GM12864 (cell line): ENCODE data around the gene MAGOH.

ENCODE experiments used
- DNase-seq: peaks from one replicate; pipeline ENCODE4 v3.0.0-alpha.2; 2011; ENCODE audit warnings: low read depth
- H3K4me3 ChIP-seq: 2 replicates; pipeline ENCODE4 v1.5.1; 2011; ENCODE audit warnings: mild to moderate bottlenecking, low read depth, low read length, control low read depth
- CTCF ChIP-seq: IDR thresholded peaks from 2 replicates; pipeline ENCODE4 v1.5.1; 2011; ENCODE audit warnings: low read depth, mild to moderate bottlenecking, moderate library complexity, low read length, control low read depth, inconsistent platforms; ENCODE audit errors: missing control alignments

MAGOH gene

GRCh38 chr1:53274541-53275185, 36.3 kb upstream of the MAGOH start:
- no peak for TF ChIP-seq CTCF
- no peak overlapping the region for H3K4me3 ChIP-seq
- DNase-seq = no peak

- H3K4me3 ChIP-seq = no peak overlapping the region
- DNase-seq = no peak
- no peak for TF ChIP-seq CTCF
These were observed 35.7 kb upstream of the MAGOH start for GRCh38 chr1:53274026-53274425.

GRCh38 chr1:53273526-53273925, 35.2 kb upstream of the MAGOH start:
- no peak for TF ChIP-seq CTCF
- no peak overlapping the region for H3K4me3 ChIP-seq
- no peak for DNase-seq

GRCh38 chr1:53272349-53272748, 34.0 kb upstream of the MAGOH start:
- DNase-seq = no peak
- no peak overlapping the region for H3K4me3 ChIP-seq
- no peak for TF ChIP-seq CTCF

- no peak for DNase-seq
- TF ChIP-seq CTCF = no peak
- no peak overlapping the region for H3K4me3 ChIP-seq
These were observed 33.2 kb upstream of the MAGOH start for GRCh38 chr1:53271446-53272090.

GRCh38 chr1:53270873-53271272, 32.6 kb upstream of the MAGOH start:
- no peak for DNase-seq
- H3K4me3 ChIP-seq = no peak overlapping the region
- no peak for TF ChIP-seq CTCF

GRCh38 chr1:53270107-53270506, 31.8 kb upstream of the MAGOH start:
- H3K4me3 ChIP-seq = no peak overlapping the region
- TF ChIP-seq CTCF = no peak
- DNase-seq = no peak
